Measurements from ENCODE around the gene ATP6V0E2.

Gene ATP6V0E2

DNA sequence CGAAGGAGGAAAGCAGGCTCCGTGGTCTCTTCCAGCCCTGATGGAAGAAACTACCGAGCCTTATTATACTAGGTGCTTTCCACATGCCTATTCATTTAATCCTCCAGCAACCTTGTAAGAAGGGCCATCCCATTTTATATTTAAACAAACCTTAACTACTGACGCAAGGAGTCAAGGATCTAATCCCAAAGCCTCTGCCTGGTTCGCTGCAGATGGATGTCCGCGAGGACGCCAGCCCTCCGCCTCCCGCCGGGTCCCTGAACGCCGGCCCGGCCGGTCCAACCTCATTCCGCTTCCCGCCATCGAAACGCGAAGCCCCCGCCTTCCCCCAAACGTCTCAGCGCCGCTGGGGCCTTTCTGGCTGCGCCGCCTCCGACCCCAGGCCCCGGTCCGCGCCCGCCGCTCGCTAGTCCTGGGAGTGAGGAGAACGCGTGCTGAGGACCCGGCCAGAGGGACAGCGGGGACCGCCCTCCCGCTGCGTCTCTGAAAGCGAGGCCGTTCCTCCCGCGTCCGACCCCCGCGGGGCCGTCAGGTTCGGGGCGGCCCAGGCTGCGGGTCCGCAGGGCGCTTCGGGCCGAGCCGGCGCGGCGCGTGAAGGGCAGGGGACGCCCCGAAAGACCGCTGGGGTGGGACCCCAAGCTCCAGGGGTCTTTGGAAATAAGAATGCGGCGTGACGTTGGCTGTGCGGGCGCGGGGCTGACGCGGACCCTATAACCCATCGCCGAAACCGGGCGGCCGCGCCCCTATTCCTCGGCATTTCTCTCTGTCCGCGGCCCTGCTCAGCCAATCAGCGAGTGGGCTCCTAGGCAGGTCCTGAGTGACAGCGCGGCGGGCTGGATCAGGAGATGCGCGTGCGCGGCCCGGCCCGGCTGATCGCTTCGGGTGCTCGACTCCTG lies at the start of gene ATP6V0E2:
Gene ATP6V0E2, plus strand, starts transcription at position 896 of the 896 bp plus-strand sequence. CDS start 97 bp downstream, outside the sequence.
- Histone ChIP-seq H2AFZ (ENCODE audit: low read length) (peak within 1 kb of the TSS; percentile 45; the same call in 1 of the 2 replicates), H3K4me1 (ENCODE audit: insufficient read depth, low read length, severe bottlenecking) (peaks cover 50% of the 10 kb centered on the region), H3K36me3 (ENCODE audit: insufficient read depth, low read length) (peaks cover 4% of the 10 kb centered on the region; the same call in 1 of the 2 replicates), H3K27ac (ENCODE audit: low read depth, low read length, poor library complexity, severe bottlenecking) (no peak within 1 kb of the TSS), H3K4me3 (ENCODE audit: low read depth, low read length, poor library complexity, severe bottlenecking) (peak within 1 kb of the TSS; percentile 77), H3F3A (ENCODE audit: insufficient read depth, low read length) (no peaks in the 10 kb centered on the region), H4K20me1 (ENCODE audit: insufficient read depth, low read length) (no peaks in the 10 kb centered on the region), H3K9ac (ENCODE audit: low read length) (peak within 1 kb of the TSS; percentile 70), H3K9me3 (ENCODE audit: low read length) (no peaks in the 10 kb centered on the region), H3K27me3 (ENCODE audit: insufficient read depth, low read length) (no peaks in the 10 kb centered on the region), H3K79me2 (ENCODE audit: insufficient read depth, low read length) (no peaks in the 10 kb centered on the region), H3K9me2 (ENCODE audit: low read depth, low read length) (no peaks in the 10 kb centered on the region), H3K4me2 (ENCODE audit: low read length) (peak within 1 kb of the TSS; percentile 86)
- TF ChIP-seq CTCF (IDR thresholded peaks at IDR 0.05; ENCODE audit: low read length) (no peak), EZH2 (IDR thresholded peaks at IDR 0.05; ENCODE audit: borderline replicate concordance, low read length) (no peak)

DNA sequence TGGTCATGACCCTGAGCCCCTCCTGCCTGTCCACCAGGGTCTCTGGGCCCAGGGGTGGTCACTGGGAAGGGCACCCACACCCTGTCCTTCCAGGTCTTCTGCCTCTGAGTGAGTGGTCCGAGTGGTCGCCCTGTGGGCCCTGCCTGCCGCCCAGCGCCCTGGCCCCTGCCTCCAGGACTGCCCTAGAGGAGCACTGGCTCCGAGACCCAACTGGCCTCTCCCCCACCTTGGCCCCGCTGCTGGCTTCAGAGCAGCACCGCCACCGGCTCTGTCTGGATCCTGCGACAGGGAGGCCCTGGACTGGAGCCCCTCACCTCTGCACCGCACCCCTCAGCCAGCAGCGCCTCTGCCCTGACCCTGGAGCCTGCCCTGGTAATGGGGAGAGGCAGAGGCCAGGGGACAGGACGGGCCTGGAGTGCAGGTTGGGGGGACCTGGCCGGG lies 49.4 kb upstream of the ATP6V0E2 start:
- no peaks in the 10 kb centered on the region for H3F3A ChIP-seq (ENCODE audit: insufficient read depth, low read length)
- H3K9ac ChIP-seq (ENCODE audit: low read length): no peak overlapping the region
- H3K4me3 ChIP-seq (ENCODE audit: low read depth, low read length, poor library complexity, severe bottlenecking): no peak overlapping the region
- H3K79me2 ChIP-seq (ENCODE audit: insufficient read depth, low read length): no peaks in the 10 kb centered on the region
- TF ChIP-seq CTCF (IDR thresholded peaks at IDR 0.05; ENCODE audit: low read length) (no peak), EZH2 (IDR thresholded peaks at IDR 0.05; ENCODE audit: borderline replicate concordance, low read length) (no peak)
- H3K27me3 ChIP-seq (ENCODE audit: insufficient read depth, low read length): peaks cover 12% of the 10 kb centered on the region
- no peaks in the 10 kb centered on the region for H3K36me3 ChIP-seq (ENCODE audit: insufficient read depth, low read length)
- H3K9me2 ChIP-seq (ENCODE audit: low read depth, low read length): no peaks in the 10 kb centered on the region
- H2AFZ ChIP-seq (ENCODE audit: low read length): no peak overlapping the region
- H3K4me2 ChIP-seq (ENCODE audit: low read length): no peak overlapping the region
- H3K27ac ChIP-seq (ENCODE audit: low read depth, low read length, poor library complexity, severe bottlenecking): no peak overlapping the region
- H3K4me1 ChIP-seq (ENCODE audit: insufficient read depth, low read length, severe bottlenecking): no peaks in the 10 kb centered on the region
- no peaks in the 10 kb centered on the region for H3K9me3 ChIP-seq (ENCODE audit: low read length)
- H4K20me1 ChIP-seq (ENCODE audit: insufficient read depth, low read length): no peaks in the 10 kb centered on the region

DNA sequence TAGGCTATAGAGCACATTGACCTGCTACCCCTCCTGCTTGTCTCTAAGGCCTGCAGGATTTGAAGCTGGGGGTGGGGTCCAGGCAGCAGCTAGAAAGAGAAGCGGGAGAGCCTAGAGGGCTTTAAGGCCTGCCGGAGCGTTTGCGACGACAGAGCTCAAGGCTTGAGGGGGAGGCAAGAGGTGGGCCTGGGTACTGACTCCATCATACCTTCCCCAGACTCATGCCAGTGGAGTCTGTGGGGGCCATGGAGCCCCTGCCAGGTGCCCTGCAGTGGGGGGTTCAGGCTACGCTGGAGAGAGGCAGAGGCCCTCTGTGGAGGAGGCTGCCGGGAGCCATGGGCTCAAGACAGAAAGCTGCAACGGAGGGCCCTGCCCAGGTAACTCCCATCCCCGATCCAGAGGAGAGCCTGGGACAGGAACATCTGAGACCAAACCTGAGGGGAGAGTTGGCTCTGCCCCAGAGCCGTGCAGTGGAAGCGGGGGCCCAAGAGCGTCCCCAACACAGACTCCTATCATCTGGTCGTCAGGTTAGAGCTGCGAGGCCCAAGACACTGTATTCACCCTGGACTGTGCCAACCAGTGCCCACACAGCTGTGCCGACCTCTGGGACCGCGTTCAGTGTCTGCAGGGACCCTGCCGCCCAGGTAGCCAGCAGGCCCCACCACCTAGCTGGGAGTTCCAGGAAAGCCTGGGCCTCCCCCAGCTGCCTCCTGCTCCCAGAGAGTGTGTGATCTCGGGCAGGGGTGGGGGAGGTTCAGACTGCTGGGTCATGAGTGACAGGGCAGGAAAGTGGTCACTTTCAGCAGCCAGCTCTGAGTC lies 48.8 kb upstream of the ATP6V0E2 start:
- H3K79me2 ChIP-seq (ENCODE audit: insufficient read depth, low read length): no peaks in the 10 kb centered on the region
- H3K4me3 ChIP-seq (ENCODE audit: low read depth, low read length, poor library complexity, severe bottlenecking): no peak overlapping the region
- no peaks in the 10 kb centered on the region for H3K36me3 ChIP-seq (ENCODE audit: insufficient read depth, low read length)
- no peak overlapping the region for H3K27ac ChIP-seq (ENCODE audit: low read depth, low read length, poor library complexity, severe bottlenecking)
- TF ChIP-seq EZH2 (IDR thresholded peaks at IDR 0.05; ENCODE audit: borderline replicate concordance, low read length): no peak
- TF ChIP-seq CTCF (IDR thresholded peaks at IDR 0.05; ENCODE audit: low read length): no peak
- no peaks in the 10 kb centered on the region for H4K20me1 ChIP-seq (ENCODE audit: insufficient read depth, low read length)
- H3K9me2 ChIP-seq (ENCODE audit: low read depth, low read length): no peaks in the 10 kb centered on the region
- H3K9ac ChIP-seq (ENCODE audit: low read length): no peak overlapping the region
- no peaks in the 10 kb centered on the region for H3F3A ChIP-seq (ENCODE audit: insufficient read depth, low read length)
- no peak overlapping the region for H3K4me2 ChIP-seq (ENCODE audit: low read length)
- H3K27me3 ChIP-seq (ENCODE audit: insufficient read depth, low read length): peaks cover 12% of the 10 kb centered on the region
- no peak overlapping the region for H2AFZ ChIP-seq (ENCODE audit: low read length)
- no peaks in the 10 kb centered on the region for H3K9me3 ChIP-seq (ENCODE audit: low read length)
- H3K4me1 ChIP-seq (ENCODE audit: insufficient read depth, low read length, severe bottlenecking): no peaks in the 10 kb centered on the region

Data from OCI-LY1 (cell line).